ENCODE data around the gene MGMT. TPM values are rescaled to one million over a fixed set of nuclear protein-coding genes. Genes with fewer than 3 reads are reported as not detected.

Gene MGMT
- total and polyA plus RNA-seq, 2 donors (not counting 3 experiments of a cell fraction or from before 2014, with no cell fraction given) = 15.0 to 15.2 TPM

DNA sequence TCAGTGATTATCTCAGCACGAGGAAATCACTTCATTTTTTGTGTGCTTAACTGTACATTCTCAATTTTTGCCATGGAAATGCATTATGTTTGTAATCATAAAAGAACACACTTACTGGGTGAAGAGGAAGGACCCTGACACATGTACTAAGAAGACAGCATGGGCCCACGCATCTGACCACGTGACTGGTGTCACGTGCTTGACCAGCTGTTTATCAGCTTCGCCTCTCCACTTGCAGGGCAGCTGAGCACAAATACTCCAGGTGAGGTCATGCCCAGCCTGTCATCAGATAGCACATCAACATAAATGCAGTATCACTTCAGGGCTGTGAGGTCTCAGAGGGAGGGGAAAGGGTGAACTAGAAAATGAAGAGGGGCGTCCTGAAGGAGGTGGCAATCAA lies 317.2 kb downstream of the MGMT start:
- Histone ChIP-seq H3K9ac (replicated peaks; ENCODE audit: extremely low read depth, insufficient read depth, low read length) (no peak overlapping the region), H3K27ac (ENCODE audit: insufficient read depth, low read depth, low read length) (no peak overlapping the region), H3K27me3 (ENCODE audit: control insufficient read depth in 2 of 2, insufficient read depth in 2 of 2, low read length in 2 of 2) (no peaks in the 10 kb centered on the region), H3K4me3 (replicated peaks in 1 of 3; ENCODE audit: insufficient read depth in 1 of 3, low read depth in 1 of 3, low read length in 3 of 3) (no peak overlapping the region), H3K9me1 (replicated peaks; ENCODE audit: control insufficient read depth, extremely low read depth, insufficient read depth, low read length) (no peaks in the 10 kb centered on the region), H2AFZ (ENCODE audit: low read depth, low read length) (no peak overlapping the region), H3K79me2 (ENCODE audit: control insufficient read depth, insufficient read depth, low read length) (no peaks in the 10 kb centered on the region), H4K20me1 (replicated peaks; ENCODE audit: control insufficient read depth, extremely low read depth, insufficient read depth, low read length) (no peaks in the 10 kb centered on the region), H3K9me3 (replicated peaks; ENCODE audit: control insufficient read depth, insufficient read depth, low read length) (peaks cover 4% of the 10 kb centered on the region), H3K36me3 (ENCODE audit: control insufficient read depth in 2 of 2, extremely low read depth in 1 of 2, insufficient read depth in 2 of 2, low read length in 2 of 2) (no peaks in the 10 kb centered on the region), H3K4me1 (ENCODE audit: control insufficient read depth, extremely low read depth, insufficient read depth, low read length) (no peaks in the 10 kb centered on the region), H3K4me2 (ENCODE audit: insufficient read depth, low read length) (no peak overlapping the region)
- FAIRE-seq (no peak), DNase-seq (ENCODE audit: low read depth, low spot score) (no peak)
- no TSS peak for BruUV-seq (replicated peaks)
- intact Hi-C loops (cut with micrococcal nuclease) (no loop called here), dilution Hi-C loops (cut with MboI; ENCODE audit: extremely low pct_ligation_motif_present, low sequenced_read_pairs) (no loop called here)
- TF ChIP-seq EZH2 (IDR thresholded peaks at IDR 0.05; ENCODE audit: borderline replicate concordance, low read depth, low read length, severe bottlenecking) (no peak), POLR2AphosphoS5 (IDR thresholded peaks at IDR 0.05; ENCODE audit: insufficient read depth, low read depth, low read length) (no peak), FOS (IDR thresholded peaks at IDR 0.05; ENCODE audit: borderline replicate concordance, insufficient read depth, low read length) (no peak), MAX (IDR thresholded peaks at IDR 0.05; ENCODE audit: insufficient read depth, insufficient read length) (no peak), POLR2A (IDR thresholded peaks at IDR 0.05; ENCODE audit: low read depth, low read length) (no peak), JUN (IDR thresholded peaks at IDR 0.05; ENCODE audit: borderline replicate concordance, insufficient read depth, insufficient read length, low read depth) (no peak), MYC (IDR thresholded peaks at IDR 0.05; ENCODE audit: low read depth, low read length) (no peak), CTCF (IDR thresholded peaks at IDR 0.05; ENCODE audit: extremely low read depth in 1 of 2, insufficient read depth in 1 of 2, low read depth in 1 of 2, low read length in 2 of 2) (no peak), GATA2 (IDR thresholded peaks at IDR 0.05; ENCODE audit: insufficient read depth, insufficient read length, low read depth, low read length) (no peak)
- ChIA-PET POLR2A (no interaction called here), CTCF (no interaction called here)
